NCI-H2227 (cell line): ENCODE results near the gene TCF21.
"Not testable (repeated sequence)": the region's sequence is repeated elsewhere in the genome, so short reads cannot be mapped to it uniquely, and the experiment has no call there.

Experiments used
- DNase-seq: peaks from one replicate; lab custom pipeline; 2025; ENCODE audit not compliant: unreplicated experiment; lab: John Stamatoyannopoulos, UW

Gene TCF21

GRCh38 chr6:133888929-133889556 lies at the start of gene TCF21:
TCF21 (plus strand) TSS chr6:133889113; CDS start chr6:133889398, 285 bp downstream.
- no peak for DNase-seq

DNA sequence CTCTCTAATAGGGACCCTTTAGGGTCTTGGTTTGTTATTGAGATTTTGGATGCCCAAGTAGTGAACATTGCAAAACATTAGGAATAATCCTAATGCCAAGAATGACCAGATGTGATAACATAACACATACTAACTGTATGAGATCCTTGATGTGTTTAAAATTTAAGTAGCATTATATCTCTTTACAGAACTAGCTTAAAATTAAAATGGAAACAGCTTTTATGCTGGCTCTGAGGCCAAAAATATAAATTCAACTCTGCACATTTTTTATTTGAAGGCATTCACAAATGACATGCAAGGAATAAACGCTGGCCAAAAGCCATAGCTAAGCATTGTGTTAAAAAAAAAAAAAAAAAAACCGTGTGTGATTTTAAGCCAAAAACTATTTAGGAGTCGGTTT lies 47.7 kb upstream of the TCF21 start:
- no peak for DNase-seq

GRCh38 chr6:133843098-133843497 lies 45.8 kb upstream of the TCF21 start:
- DNase-seq, result no peak

GRCh38 chr6:133844709-133845108 lies 44.2 kb upstream of the TCF21 start:
- no peak for DNase-seq

GRCh38 chr6:133854041-133854363 lies 34.9 kb upstream of the TCF21 start:
- DNase-seq, result no peak

GRCh38 chr6:133854364-133855275 lies 34.3 kb upstream of the TCF21 start:
- DNase-seq, result no peak

DNA sequence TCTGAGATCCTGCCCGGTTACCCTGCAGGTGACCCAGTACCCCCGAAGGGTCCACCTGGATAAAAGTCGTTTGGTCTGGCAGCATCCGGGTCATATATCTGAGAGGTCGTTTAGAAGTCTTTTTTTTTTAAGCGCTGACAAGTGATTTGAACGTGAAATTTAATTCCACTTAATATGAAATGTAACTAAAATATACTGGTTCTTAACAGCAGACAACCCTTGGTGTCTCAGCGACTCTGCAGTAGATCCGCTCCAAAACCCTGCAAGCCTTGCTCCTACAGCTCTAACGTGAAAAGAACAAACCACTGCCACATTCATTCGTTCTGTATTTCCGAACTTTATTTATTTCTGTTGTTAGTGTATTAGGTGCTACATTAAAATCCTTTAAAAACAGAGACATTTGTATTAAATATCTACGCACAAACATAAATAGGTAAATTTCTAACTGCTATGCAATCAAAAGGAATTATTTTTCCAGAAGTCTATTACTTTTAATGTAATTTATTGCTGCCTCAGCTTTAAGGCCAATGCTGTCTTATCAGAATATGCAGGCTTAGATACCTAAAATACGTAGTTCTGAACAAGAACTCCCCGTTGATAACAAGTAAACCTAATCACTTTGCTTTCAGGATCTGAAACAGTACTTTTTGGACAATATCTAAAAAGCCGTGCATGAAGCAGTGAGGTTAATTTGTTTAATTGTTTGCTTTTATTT lies 33.5 kb upstream of the TCF21 start:
- no peak for DNase-seq

DNA sequence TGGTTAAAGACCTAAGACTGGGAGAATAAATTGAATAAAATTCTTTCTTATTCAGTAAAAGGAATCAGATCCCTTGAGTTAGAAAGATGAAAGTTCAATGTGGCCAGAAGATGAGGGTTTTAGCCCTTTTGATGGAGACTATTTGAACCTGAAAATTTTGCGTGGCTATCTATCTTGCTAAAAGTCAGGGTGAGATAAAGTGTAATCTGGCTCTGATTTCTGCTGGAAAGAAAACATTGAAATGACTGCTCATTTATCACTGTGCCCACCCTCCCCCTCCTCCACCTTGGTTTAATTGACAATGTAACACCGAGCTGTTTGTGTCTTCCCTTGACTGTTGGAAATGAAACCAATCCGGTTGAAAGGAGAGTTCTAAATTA lies 32.9 kb upstream of the TCF21 start:
- DNase-seq, result no peak

DNA sequence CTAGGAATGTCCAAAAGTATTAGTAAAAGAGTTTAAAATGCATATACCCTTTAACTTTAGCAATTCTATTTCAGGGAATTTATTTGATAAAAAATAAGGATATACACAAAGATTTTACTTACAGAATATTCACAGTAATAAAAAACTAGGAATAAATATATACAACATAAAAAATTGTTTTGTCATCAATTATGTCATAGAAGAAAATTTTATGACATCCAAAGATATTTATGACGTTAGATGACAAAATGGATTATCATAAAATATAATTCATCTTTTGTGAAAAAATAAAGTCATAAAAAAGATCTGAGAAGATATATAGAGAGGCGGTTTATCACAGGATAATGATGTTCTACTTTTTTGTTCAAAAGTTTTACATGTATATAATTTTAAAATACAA lies 32.0 kb upstream of the TCF21 start:
- DNase-seq, result no peak

DNA sequence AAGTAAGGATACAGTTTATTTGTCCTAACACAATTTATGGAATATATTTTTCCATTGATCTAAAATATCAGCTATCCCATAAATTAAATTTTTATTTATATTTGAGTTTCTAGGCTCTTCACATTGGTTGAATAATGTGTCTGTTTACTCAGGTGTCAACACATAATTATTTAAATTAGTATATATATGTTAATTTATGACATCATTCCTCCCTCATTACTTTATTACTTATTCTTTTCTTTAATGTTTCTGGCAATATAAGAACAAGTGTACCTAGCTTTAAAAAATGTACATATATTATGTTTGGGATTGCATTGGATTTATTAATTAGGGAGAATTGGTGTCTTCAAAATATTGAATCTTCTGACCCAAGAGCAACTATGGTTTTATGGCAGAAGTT lies 31.2 kb upstream of the TCF21 start:
- DNase-seq, result no peak

GRCh38 chr6:133861337-133861736 lies 27.6 kb upstream of the TCF21 start:
- not testable (repeated sequence) for DNase-seq

DNA sequence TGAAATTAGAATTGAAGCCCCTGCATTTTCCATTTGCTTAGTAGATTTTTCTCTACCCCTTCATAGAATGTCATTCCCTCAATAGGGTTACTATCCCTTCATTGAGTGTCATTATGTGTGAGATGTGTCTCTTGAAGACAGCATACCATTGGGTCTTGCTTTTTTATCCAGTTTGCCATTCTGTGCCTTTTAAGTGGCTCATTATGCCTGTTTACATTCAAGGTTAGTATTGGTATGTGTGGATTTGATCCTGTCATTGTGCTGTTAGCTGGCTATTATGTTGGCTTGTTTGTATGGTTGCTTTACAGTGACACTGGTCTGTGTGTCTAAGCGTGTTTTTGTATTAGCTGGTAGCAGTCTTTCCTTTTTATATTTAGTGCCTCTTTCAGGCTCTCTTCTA lies 25.7 kb upstream of the TCF21 start:
- DNase-seq, result no peak

GRCh38 chr6:133865680-133866079 lies 23.2 kb upstream of the TCF21 start:
- DNase-seq, result no peak

DNA sequence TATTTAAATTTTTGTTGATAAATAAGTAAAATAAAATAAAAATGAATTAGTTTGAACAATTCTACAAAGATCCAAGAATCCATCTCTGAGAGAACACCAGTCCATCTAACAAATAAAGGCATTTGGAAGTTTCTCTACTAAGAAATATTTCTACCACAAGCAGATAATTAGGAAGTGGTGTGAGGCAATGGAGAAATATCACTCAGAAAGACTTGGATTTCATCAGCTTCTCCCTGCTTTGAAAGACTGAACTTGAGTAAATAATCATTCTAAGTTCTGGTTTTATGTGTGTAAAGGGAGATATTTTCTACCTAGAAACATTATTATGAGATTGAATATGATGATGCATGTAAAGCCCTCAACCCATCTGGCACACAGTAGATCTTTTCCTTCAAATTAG lies 17.8 kb upstream of the TCF21 start:
- no peak for DNase-seq

GRCh38 chr6:133873538-133873937 lies 15.4 kb upstream of the TCF21 start:
- DNase-seq, result no peak

GRCh38 chr6:133877116-133877515 lies 11.8 kb upstream of the TCF21 start:
- DNase-seq, result no peak

DNA sequence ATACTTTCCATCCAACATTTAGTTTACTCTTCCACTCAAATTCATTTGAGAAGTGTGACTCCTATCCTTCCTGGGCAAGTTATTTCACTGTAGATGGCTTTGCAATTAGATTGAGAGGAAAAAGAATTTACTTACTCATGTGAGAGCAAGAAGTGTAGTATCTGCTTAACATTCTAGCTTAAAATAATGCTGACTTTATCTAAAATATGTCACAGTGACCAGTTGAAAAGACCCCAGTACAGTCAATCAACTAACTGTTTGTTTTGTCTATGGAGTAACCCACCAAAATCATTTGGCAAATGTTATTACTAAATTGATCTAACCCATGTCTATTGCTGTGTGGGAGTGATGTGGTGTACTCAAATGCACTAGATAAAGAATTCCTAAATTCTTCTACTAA lies 8.9 kb upstream of the TCF21 start:
- no peak for DNase-seq

DNA sequence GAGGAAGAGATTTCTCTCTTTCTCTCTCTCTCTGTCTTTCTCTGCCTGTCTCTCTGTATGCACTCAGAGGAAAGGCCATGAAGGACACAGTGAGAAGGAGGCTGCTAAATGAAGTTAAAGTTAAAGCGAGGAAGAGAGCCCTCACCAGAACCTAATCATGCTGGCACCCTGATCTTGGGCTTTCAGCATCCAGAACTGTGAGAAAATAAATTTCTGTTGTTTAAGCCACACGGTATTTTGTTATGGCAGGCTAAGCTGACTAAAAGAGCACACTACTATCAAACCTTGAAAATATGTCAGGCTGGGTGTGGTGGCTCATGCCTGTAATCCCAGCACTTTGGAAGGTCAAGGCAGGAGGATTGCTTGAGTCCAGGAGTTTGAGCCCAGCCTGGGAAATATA lies 8.0 kb upstream of the TCF21 start:
- no peak for DNase-seq

- no peak for DNase-seq
These were observed 2.7 kb upstream of the TCF21 start for GRCh38 chr6:133886104-133886775.

GRCh38 chr6:133887156-133887879 lies 1.6 kb upstream of the TCF21 start:
- DNase-seq, result no peak

DNA sequence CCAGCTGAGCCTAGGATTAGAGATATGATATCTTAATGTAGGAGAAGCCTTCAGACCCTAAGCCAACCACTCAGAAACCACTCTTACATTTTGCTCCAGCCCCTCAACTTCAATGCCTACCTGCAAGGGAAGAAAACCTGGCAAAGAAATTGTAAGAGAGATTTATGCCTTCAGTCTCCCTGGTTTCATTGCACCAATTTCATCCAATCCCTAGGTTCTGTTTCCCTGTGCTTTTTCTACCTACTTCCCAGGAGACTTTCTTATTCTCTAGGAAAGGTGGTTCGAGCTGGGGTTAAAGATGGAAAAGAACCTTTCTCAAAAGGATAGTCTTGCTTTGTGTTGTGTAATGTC lies 1.1 kb upstream of the TCF21 start:
- no peak for DNase-seq
